LHCN-M2 (cell line): ENCODE results near the gene ARMC9. TPM values are rescaled to one million over a fixed set of nuclear protein-coding genes. Genes with fewer than 3 reads are reported as not detected.

Experiments
- DNase-seq: peaks from one replicate; pipeline ENCODE4 v3.0.0-alpha.2; 2012; ENCODE audit warnings: low read depth
- total RNA-seq: library from RNA; depleted of rRNA; stranded (reverse); fragments of >200 nt; gene quantifications from 2 replicates; pipeline ENCODE4 v1.2.3, GENCODE V29; 2014

The ARMC9 gene
- total RNA-seq, 1 experiment from 2014 or later: 39.8 TPM

GRCh38 chr2:231382116-231382515, 183.7 kb downstream of the ARMC9 start:
- DNase-seq: no peak

- DNase-seq: no peak
Observed at GRCh38 chr2:231383416-231384108, 185.1 kb downstream of the ARMC9 start.

DNA sequence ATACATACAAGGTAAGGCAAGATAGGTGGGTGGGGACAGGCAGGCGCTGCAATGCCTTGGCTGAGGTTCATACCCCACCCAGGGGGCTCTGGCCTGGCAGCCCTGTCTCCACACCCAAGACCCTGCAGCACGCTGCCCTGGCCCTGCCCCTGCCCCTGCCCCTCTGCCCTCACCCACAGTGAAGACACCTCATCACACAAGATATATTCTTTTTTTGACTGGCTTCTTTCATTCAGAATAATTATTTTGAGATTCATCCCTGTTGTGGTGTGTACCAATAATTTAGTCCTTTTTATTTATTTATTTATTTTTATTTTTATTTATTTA, 185.6 kb downstream of the ARMC9 start:
- no peak for DNase-seq

GRCh38 chr2:231384970-231385369, 186.5 kb downstream of the ARMC9 start:
- DNase-seq: peak; percentile 36

- no peak for DNase-seq
Observed at GRCh38 chr2:231385429-231385828, 187.0 kb downstream of the ARMC9 start.

DNA sequence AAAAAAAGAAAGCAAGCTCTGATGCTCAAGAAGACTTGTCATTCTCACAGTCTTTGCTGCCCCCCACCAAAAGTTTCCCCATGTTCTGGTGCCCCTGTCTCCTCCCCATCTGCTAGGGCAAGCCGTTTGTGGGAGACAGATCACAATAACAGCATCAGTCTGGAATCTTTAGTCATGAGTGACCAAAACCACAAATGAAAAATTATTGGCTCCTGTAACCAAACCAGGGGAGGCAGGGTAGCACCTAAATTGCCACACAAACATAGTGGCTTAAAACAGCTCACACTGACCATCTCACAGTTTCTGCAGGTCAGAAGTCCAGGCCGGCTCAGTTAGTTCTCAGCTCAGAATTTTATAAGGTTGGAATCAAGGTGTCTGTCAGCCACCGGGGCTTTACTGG, 188.0 kb downstream of the ARMC9 start:
- peak; percentile 79 for DNase-seq

GRCh38 chr2:231387904-231388724, 189.7 kb downstream of the ARMC9 start:
- DNase-seq: peak; percentile 66

DNA sequence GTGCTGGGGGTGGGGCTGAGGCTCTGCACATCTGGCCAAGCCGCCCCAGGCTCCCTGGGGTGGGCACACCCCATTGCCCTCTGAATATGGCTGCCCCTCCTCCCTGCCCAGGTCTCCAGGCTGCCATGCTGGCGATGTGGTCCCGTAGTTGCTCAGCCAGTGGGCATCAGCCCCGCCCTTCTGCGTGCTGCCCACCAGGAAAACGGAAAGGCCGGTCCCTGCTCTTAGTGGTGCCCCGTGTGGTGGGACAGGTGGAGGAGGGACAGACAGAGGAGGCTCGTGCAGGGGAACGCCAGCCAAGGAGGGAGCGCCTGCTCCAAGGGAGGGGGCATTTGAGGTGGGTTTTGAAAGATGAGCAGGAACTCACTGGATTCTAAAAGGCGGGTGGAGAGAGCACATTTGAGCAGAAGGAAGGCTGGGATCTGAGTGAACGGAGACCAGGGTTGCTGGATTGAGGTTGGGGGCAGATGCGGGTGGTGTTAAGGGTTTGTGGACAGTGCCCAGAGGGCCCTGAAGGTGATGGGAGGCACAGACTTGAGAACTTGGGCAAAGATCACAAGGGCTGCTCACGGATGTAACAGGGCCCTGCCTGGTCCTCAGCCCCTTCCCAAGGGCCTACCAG, 190.4 kb downstream of the ARMC9 start:
- no peak for DNase-seq

- DNase-seq: no peak
Observed at GRCh38 chr2:231390667-231391066, 192.2 kb downstream of the ARMC9 start.

DNA sequence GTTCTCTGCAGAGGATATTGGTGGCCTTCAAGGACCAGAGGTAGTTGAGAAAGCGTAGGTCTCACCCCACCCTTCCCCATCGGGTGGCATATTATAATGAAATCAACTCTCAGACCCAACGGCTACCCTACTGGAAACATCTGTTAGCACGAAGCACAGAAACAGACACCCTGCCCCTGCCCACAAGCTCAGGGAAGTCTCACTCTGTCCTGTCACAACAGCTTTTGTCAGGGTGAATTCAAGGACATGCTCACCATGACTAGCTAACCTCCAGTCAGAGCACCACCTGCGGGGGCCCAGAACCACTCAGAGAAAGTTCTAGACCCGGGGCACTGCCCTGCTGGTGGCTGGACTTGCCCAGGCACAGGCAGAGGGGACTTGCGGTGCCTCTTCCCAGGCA, 193.6 kb downstream of the ARMC9 start:
- no peak for DNase-seq

DNA sequence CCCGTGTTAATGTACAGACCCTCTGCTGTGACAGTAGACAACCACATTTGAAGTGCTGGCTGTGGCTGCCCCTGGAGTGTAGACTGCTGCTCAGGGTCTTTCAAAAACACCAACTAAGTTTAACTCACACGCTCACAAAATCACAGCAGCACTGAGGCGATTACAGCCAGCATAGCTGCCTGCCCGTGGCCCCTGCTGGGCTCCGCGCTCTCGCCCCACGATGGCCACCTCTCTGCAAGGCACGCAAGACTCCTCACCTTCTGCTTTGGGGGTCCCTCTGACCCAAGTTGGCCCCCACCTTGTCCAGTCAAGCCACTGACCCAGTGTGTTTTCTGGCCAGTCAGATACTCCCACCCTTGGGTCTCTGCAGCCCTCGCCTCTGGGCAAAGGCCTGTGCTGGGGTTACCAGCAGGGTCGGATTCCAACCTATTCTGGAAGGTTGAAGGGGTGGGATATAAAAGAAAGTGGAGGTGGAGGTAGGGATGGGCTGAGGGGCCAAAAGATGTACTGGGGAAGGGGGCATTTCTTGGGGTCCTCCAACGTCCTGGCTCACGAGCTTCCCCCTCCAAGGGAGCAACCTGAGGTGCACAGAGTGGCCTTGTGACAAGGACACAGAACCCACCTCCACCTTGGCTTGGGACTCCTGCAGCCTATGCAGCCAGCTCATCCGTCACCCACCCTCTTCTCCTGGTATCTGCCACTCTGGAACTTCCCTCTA, 194.2 kb downstream of the ARMC9 start:
- DNase-seq: no peak

GRCh38 chr2:231393149-231394131, 195.0 kb downstream of the ARMC9 start:
- DNase-seq: no peak

DNA sequence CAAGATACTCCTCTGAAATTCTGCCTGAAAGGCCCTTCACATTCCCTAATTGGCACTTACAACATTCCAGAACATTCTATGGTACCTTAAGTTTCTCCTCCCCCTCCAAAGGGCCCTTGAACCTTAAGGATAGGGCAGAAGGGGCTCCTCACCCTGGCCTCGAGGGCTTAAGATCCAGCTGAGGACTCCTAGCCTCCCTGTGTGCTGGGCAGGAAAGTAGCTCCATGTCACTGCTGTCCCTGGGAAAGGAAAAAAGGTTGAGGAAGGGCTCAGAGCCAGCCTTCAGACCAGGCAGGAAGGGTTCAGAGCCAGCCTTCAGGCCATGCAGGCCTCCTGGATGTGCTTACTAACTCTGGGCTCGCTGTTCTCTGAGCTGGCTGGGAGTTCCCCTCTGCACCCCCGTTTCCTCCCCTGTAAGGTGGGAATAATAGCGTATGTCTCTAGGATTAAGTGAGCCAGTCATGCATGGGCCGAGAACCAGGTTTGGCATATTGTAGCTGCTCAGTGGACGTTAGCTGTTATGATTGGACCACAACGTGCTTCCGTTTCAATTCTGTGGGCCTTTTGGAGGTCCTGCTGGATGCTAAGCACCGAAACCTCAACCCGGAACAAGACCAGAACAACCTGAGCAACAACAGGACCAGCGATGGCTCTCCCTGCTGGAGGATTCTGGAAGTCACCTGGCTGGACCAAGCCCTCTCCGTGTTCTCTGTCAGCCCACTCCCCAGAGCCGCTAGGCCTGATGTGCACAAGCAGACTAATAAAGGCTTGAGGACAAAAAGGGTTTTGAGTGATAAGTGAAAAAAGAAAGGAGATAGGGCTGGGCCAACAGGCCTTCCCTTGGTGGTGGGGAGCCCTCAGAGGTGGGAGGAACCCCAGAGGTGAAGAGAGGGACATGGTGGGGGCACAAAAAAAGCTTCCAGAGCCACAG, 196.0 kb downstream of the ARMC9 start:
- DNase-seq: no peak

- DNase-seq: no peak
Observed at GRCh38 chr2:231395188-231396057, 197.0 kb downstream of the ARMC9 start, which contains the start of gene B3GNT7. Gene B3GNT7 (plus strand): TSS chr2:231395710. CDS start chr2:231395804, 94 bp downstream.

DNA sequence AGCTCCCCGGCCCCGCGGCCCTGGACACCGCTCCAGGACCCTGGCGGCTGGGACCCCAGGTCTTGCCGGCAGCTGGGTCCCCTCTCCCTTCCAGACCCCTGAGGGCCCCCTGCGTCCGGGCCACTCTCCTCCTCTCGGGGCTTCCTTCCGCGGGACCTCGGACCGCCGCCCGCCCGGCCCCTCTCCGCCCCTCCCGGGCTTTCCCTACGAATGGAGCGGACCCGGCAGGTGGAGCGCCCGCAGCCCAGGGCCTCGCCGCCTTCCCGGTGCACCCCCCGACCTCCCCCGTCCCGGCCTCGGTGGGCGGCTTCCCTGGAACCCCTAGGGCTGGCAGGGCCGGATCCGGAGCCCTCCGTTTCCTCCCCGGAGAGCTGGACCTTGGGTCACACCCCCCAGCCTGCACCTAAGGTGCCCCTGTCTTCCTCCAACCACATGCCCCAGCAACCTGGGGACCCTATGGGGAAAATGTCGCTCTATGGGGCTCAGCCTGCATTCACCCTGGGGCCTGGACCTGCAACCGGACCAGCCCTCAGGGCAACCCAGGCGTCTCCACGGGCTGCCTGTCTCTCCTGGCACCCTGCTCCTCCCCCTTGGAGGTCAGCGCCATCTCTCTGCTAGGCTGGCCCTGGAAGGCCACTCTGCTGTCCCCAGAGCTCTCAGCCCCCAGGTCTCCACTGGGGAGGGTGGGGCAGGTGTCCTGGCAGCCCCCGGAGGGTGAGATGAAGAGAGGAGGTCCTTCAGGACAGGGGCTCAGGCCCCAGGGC, 197.8 kb downstream of the ARMC9 start:
- DNase-seq: no peak

DNA sequence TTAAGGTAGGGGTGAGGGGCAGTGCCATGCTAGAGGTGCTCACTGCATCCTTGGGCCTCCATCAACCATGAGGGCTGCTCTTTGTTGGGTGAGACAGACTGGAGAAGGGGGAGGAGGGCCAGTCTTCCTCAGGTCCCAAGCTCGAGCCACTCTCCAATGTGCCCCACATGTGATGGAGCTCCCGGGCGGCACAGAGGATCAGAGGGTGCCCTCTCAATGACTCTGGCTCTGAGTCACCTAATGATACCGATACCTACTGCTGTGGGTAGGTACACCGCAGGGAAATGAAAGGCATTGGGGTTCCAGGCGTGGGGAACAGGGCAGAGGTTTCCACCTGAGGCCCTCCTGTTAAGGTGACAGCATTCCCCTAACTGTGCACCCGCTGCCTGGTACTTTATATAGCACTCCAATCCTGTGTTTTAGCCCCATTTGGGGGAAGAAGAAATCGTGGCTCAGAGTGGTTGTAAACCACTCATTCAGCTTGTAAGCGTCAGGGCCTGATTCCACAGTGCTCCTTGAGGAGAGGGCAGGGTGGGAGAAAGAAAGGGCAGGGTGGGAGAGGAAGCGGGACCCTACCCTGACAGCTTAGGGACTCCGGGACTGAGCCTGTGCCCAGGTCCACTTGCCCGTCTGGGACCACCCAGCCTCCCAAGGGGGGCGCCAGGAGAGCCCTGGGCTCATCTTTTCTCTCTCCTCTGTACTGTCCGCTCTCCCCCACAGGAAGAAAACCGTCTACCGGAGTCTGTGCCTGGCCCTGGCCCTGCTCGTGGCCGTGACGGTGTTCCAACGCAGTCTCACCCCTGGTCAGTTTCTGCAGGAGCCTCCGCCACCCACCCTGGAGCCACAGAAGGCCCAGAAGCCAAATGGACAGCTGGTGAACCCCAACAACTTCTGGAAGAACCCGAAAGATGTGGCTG, 198.8 kb downstream of the ARMC9 start:
- no peak for DNase-seq

GRCh38 chr2:231397928-231398294, 199.5 kb downstream of the ARMC9 start:
- DNase-seq: no peak
